ENCODE results near the gene ZWILCH. TPM values are rescaled to one million over a fixed set of nuclear protein-coding genes. Genes with fewer than 3 reads are reported as not detected.

The ZWILCH gene
- total and polyA plus RNA-seq, 2 donors (not counting 3 experiments of a cell fraction or from before 2014, with no cell fraction given): 9.3 to 28.8 TPM

DNA sequence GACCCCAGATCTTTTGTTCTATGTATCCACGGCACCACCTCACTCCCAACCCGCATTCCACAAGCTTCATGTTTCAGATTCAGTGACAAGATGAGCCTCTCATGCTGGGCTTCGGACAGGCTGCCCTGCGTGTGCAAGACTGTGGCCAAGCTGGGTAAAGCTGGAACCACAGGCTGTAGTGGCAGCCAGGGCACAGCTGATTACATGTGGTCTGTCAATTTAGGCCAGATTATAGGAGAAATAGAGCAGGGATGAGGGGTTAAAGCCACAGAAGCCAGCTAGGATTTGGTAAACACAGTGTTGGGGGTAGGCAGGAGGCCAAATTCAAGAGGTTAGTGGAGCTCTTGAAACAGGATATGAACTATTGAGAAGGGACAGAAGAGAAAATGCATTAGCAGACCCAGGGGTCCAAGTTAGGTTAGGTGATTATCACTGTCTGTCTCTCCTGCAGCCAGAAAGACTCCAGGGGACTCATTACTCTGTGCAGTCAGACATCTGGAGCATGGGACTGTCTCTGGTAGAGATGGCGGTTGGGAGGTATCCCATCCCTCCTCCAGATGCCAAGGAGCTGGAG is 20.5 kb upstream of the ZWILCH start:
- Histone ChIP-seq H3K4me2 (ENCODE audit: insufficient read depth, low read length) (no peak overlapping the region), H3K36me3 (ENCODE audit: control insufficient read depth in 2 of 2, extremely low read depth in 1 of 2, insufficient read depth in 2 of 2, low read length in 2 of 2) (peaks cover 5 to 26% of the 10 kb centered on the region in 2 experiments), H3K79me2 (ENCODE audit: control insufficient read depth, insufficient read depth, low read length) (no peaks in the 10 kb centered on the region), H2AFZ (ENCODE audit: low read depth, low read length) (no peak overlapping the region), H4K20me1 (replicated peaks; ENCODE audit: control insufficient read depth, extremely low read depth, insufficient read depth, low read length) (no peaks in the 10 kb centered on the region), H3K9me1 (replicated peaks; ENCODE audit: control insufficient read depth, extremely low read depth, insufficient read depth, low read length) (no peaks in the 10 kb centered on the region), H3K27ac (ENCODE audit: insufficient read depth, low read depth, low read length) (no peak overlapping the region), H3K9ac (replicated peaks; ENCODE audit: extremely low read depth, insufficient read depth, low read length) (no peak overlapping the region), H3K4me3 (replicated peaks in 1 of 3; ENCODE audit: insufficient read depth in 1 of 3, low read depth in 1 of 3, low read length in 3 of 3) (no peak overlapping the region), H3K9me3 (replicated peaks; ENCODE audit: control insufficient read depth, insufficient read depth, low read length) (no peaks in the 10 kb centered on the region), H3K4me1 (ENCODE audit: control insufficient read depth, extremely low read depth, insufficient read depth, low read length) (no peaks in the 10 kb centered on the region), H3K27me3 (ENCODE audit: control insufficient read depth in 2 of 2, insufficient read depth in 2 of 2, low read length in 2 of 2) (no peaks in the 10 kb centered on the region)
- DNase-seq (ENCODE audit: low read depth, low spot score): no peak
- ChIA-PET POLR2A (interaction anchor here (0.6 kb wide), 1 partner anchor 53 kb away, joined by 4 read pairs; no protein-coding TSS in a partner anchor), CTCF (interaction anchor here (1.4 kb wide), 1 partner anchor 13 kb away, joined by 5 read pairs; the partner anchor contains the start of gene SNAPC5)
- no peak for FAIRE-seq
- TF ChIP-seq JUN (IDR thresholded peaks at IDR 0.05; ENCODE audit: borderline replicate concordance, insufficient read depth, insufficient read length, low read depth): no peak
- TF ChIP-seq EZH2 (IDR thresholded peaks at IDR 0.05; ENCODE audit: borderline replicate concordance, low read depth, low read length, severe bottlenecking): no peak
- no peak for TF ChIP-seq CTCF (IDR thresholded peaks at IDR 0.05; ENCODE audit: extremely low read depth in 1 of 2, insufficient read depth in 1 of 2, low read depth in 1 of 2, low read length in 2 of 2)
- TF ChIP-seq MYC (IDR thresholded peaks at IDR 0.05; ENCODE audit: low read depth, low read length): no peak
- no peak for TF ChIP-seq FOS (IDR thresholded peaks at IDR 0.05; ENCODE audit: borderline replicate concordance, insufficient read depth, low read length)
- TF ChIP-seq POLR2A (IDR thresholded peaks at IDR 0.05; ENCODE audit: low read depth, low read length): no peak
- dilution Hi-C loops (cut with MboI; ENCODE audit: extremely low pct_ligation_motif_present, low sequenced_read_pairs) (no loop called here), intact Hi-C loops (cut with micrococcal nuclease) (no loop called here)
- no TSS peak for BruUV-seq (replicated peaks)

Data from endothelial cell of umbilical vein (primary cell).